GM12875 (cell line): Measurements from ENCODE around the gene HOXC12.

ENCODE experiments used
- H3K4me3 ChIP-seq: one replicate; pipeline ENCODE4 v1.5.1; 2011; ENCODE audit warnings: low read depth, low read length, control low read depth
- CTCF ChIP-seq: IDR thresholded peaks from 2 replicates; pipeline ENCODE4 v1.5.1; 2011; ENCODE audit warnings: low read depth, mild to moderate bottlenecking, control low read depth, inconsistent platforms, low read length, moderate library complexity, borderline replicate concordance; ENCODE audit not compliant: insufficient read depth

Gene HOXC12

GRCh38 chr12:53942467-53942997, 12.2 kb upstream of the HOXC12 start:
- H3K4me3 ChIP-seq: no peak overlapping the region
- TF ChIP-seq CTCF: no peak

GRCh38 chr12:53944209-53944608, 10.5 kb upstream of the HOXC12 start:
- no peak overlapping the region for H3K4me3 ChIP-seq
- TF ChIP-seq CTCF: no peak

- H3K4me3 ChIP-seq: no peak overlapping the region
- no peak for TF ChIP-seq CTCF
Observed at GRCh38 chr12:53944907-53945847, 9.5 kb upstream of the HOXC12 start.

GRCh38 chr12:53947743-53948142, 7.0 kb upstream of the HOXC12 start:
- TF ChIP-seq CTCF: no peak
- H3K4me3 ChIP-seq: no peak overlapping the region

GRCh38 chr12:53948650-53949593, 5.8 kb upstream of the HOXC12 start:
- H3K4me3 ChIP-seq: no peak overlapping the region
- TF ChIP-seq CTCF: no peak

GRCh38 chr12:53949631-53950436, 4.9 kb upstream of the HOXC12 start:
- no peak for TF ChIP-seq CTCF
- no peak overlapping the region for H3K4me3 ChIP-seq
